ENCODE results near the gene MRPL14.

Gene MRPL14

DNA sequence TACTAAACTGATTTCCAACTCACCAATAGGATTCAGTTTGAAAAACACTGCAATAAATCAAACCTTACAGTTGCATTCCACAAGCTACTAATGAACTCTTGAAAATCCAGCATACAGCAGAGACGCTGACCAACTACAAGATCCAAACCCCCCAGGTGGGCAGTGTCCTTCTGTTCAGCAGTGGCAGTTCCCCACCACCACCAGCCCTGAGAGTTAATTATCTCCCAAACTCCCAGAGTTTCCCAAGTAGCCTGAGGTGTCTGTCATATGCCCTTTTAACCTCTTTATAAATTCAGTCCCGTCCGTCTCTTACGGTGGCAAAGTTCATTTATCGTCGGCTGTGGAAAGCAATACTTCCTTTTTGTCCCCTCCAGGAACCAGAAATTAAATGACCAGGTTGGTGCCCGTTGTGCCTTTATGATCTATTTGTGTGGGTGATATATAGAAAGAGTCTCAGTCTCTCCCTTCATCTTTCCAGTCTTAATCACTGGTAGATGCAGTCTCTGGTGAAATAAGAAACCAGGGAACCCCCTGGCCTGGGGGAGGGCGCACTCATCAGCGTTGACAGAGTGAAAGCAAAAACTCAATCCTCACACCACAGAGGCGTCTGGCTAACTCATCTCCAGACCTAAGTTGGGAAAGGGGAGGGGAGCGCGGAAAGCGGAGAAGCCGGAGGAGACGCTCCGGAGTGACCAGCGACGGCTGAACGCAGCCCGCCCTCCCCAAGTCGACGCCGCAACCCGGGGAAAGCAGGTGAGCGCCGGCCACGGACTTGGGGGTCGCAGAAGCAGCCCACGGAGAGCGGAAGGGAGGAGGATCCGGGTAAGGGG lies 717 bp downstream of the MRPL14 start:
- in situ Hi-C loops (cut with HindIII; ENCODE audit: low sequenced_read_pairs) = no loop called here

DNA sequence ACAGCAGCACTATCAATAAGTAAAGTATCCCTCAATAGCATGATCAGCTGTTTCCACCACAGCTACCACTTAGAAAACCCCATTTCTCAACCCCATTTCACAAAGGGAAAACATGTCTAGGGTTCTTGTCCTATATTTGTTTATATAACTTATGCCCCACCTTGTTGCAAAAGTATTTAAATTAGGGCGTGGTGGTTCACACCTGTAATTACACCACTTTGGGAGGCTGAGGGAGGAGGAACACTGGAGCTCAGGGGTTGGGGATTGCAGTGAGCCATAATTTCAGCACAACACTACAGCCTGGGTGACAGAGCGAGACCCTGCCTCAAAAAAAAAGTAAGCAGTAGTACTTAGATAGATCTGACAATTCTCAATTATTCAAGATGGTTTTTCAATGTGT lies 3.7 kb downstream of the MRPL14 start:
- in situ Hi-C loops (cut with HindIII; ENCODE audit: low sequenced_read_pairs) = loop anchor here (25.0 kb wide), 1 partner anchor 114 kb away; the partner anchor contains the start of gene HSP90AB1

DNA sequence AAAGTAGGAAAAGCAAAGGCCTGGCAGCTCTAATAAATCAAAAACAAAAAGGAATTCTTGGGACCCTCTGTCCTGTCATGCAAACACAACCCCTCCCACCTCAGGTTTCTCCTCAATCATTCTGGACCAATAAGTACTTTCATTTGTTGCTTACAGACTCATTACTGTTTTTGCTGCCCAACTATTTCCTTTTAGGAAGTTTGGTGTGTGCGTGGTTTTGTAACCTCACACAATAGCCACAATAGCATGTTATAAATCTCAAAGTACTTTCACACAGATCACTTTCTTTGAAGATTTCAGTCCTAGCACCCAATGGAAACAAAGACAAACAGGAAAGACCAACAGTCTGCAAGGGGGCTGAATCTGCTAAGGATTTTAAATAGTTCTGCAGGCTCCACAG lies 4.5 kb downstream of the MRPL14 start:
- in situ Hi-C loops (cut with HindIII; ENCODE audit: low sequenced_read_pairs) = loop anchor here (25.0 kb wide), 1 partner anchor 114 kb away; the partner anchor contains the start of gene HSP90AB1

DNA sequence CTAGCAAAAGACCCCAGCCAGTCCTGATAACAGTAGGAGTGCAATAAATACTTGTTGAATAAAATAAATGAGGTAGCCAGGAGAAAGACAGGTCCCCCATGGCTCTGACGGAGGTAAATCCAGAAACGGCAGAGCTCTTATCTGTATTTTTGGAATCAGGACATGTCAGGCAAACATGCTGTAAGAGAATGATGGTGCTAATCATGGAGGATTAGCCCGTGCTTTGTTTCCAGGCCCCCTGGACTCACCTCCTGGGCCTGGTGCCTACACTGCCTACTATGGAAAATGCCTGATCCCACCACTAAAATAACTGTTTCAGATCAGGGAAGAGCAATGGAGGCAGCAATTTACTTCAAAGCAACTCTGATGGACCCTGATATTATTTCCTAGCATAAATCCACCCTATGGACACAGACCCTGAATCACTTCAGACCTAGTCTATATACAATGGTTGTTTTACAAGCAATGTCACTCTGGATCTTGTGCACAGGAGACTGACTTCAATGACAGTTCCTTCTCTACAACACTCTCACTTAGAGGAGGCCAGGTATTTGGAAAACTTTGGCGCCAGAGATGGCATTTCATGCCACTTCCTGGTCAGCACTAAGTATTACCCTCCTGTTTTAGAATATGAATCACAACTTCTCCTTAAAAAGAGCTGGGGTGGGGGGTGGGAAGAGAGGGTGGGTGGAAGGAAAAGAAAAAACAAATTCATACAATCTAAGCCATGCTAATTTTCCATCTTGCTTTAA lies 6.4 kb downstream of the MRPL14 start:
- in situ Hi-C loops (cut with HindIII; ENCODE audit: low sequenced_read_pairs) = loop anchor here (25.0 kb wide), 1 partner anchor 116 kb away; the partner anchor contains the start of gene HSP90AB1

DNA sequence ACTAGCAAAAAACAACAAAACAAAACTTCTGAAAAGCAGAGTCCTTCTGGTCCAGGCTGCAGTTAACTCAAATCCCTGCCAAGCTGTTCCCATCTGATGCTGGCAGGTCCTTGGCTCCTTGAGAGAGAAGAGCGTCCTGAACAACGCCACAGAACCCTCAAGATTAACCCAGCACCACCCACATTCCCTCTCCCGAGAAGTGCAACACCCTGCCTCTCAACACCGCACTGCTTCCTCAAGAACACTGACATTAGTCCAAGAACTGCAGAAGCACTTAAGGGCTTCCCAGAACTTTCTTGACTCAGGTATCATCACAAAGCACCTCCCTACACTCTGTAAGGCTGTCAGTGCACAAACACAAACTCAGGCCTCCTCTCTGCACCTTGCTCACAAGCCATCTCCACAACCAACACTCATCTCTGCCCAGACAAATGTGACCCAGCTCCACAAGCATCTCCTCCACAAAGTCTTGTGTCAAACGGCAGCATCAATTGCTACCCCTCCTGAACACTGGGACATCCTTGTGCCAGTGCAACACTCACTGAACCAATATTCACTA lies 7.5 kb downstream of the MRPL14 start:
- in situ Hi-C loops (cut with HindIII; ENCODE audit: low sequenced_read_pairs) = loop anchor here (25.0 kb wide), 1 partner anchor 118 kb away; the partner anchor contains the start of gene HSP90AB1

DNA sequence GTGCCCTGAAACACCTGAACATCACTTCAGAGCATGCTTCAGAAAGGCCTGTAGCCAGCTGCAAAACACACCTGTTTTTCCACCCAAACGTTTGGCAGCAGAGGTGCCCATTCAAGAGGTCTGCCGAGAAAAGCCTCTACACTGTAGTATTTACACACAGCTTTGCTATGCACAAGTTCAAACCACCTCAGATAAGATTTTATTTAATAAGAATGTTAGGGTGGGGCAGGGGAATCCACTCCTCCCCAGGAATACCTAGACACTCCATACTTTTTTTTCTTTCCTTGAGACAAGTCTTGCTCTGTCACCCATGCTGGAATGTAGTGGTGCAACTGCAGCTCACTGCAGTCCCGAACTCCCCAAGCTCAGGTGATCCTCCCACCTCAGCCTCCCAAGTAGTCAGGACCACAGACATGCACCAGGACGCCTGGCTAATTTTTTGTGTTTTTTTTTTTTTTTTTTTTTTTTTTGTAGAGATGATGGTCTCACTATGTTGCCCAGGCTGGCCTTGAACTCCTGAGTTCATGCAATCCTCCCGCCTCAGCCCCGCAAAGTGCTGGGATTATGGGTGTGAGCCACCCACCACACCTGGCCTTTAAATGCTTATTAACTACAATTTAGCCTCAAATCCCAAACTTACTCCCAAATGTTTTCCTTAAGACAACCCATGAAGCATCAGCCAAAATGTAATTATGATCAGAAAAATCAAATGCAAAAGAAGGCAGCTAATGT lies 9.7 kb downstream of the MRPL14 start:
- in situ Hi-C loops (cut with HindIII; ENCODE audit: low sequenced_read_pairs) = loop anchor here (25.0 kb wide), 1 partner anchor 120 kb away; the partner anchor contains the start of gene HSP90AB1

DNA sequence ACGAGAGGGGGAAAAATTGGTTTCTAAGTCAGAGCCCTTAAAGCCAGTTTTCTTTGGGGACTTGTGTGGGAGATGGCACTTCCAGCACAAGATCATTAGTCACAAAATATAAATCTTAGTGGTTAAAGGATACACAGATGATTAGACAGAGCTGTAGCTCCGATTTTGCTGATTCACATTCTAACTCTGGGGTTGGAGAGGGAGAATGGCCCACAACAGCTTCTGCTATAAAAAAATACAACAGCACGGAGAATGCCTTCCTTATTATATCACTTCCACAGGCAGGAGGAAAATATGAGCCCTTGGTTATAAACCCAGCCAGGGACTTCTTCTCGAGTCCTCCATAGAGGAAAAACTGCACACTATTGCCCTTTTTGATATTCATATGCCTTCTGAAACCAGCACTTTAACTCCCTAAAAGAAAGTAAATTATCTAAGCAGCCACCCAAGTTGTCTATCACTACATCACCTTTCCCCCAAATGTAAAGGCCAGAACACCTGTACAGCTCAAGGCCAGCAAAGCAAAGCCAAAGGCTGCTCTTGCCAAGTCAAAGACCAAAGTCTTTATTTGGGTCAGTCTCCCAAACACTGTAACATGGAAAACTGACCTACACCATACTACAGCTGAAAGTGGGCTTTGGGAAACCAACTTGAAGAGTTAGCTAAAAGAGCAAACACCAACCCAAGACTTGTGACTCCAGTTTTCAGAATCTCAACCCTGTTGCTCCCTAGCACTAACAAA lies 10.4 kb downstream of the MRPL14 start:
- in situ Hi-C loops (cut with HindIII; ENCODE audit: low sequenced_read_pairs) = loop anchor here (25.0 kb wide), 1 partner anchor 120 kb away; the partner anchor contains the start of gene HSP90AB1

DNA sequence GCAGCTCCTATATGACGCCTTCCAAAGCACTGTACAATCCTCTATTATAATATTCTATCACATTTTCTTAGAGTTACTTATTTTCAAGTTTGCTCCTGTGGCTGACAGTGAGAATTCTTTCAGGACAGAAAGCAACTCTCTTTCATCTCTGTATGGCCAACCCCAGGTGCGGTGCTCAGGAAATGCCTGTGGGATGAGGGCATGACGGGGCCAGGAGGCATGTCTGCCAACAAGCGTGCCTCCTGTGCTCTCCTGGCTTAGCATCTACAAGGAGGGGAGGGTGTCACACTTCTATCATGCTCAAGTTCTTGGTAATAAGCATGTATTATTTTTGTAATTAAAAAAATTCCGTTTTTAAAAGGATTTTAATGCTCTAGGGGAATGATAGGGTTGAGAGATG lies 11.4 kb downstream of the MRPL14 start:
- in situ Hi-C loops (cut with HindIII; ENCODE audit: low sequenced_read_pairs) = loop anchor here (25.0 kb wide), 1 partner anchor 121 kb away; the partner anchor contains the start of gene HSP90AB1

DNA sequence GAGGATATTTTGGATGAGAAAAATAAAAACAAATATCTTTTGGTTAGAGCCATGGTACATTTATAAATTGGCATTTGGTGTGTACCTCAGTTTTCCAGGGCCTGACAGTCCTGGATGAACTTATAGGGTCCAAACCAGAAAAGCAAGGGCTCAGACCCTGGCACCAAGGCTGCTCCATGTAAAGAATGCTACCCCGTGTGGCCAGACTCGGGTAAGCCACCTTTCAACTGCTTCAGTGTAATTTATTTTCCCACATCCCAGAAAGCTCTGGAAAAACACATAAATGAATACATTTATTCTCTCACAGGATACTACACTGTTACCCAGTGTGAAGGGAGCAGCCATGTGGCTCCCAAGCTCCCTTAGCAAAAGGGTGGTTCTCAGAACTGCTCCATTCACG lies 13.8 kb downstream of the MRPL14 start:
- in situ Hi-C loops (cut with HindIII; ENCODE audit: low sequenced_read_pairs) = loop anchor here (25.0 kb wide), 1 partner anchor 124 kb away; the partner anchor contains the start of gene HSP90AB1

DNA sequence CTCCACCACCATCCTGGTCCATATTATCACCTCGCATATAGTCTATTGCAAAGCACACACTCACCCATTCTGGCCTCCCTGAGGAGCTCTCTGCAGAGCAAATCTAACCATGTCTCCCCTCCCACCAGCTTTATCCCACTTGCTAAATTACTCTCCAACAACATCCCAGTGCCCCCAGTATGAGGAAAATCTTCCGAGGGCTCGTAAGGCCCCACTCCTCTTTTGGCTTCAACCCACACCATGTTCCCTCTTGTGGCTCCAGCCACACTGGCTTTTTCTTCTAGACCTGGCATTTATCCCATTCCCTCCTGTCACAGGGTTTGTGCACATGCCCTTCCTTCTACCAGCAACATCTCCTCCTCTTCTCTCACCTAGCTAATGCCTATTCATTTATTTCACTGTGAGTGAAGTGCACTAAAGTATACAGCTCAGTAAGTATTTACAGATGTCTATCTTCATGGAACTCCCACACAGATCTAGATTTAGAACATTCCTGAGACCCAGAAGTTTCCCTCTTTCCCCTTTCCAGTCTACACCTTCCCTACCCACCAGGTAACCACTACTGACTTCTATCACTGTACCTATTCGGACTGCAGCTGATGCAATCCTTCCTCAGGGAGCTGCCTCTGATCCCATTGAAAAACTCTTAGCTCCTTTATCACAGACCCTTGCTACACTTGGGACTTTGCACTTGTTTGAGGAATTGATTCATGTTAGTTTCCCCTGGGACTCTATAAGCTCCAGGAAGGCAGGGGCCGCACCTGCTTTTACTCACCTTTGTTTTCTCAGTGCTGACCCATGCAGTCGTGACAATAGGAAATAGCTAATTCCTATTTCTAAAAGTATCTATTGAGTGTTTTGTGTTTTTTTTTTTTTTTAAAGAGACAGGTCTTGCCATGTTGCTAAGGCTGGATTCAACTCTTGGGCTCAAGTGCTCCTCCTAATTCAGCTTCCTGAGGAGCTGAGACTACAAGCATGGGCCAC lies 15.5 kb downstream of the MRPL14 start:
- in situ Hi-C loops (cut with HindIII; ENCODE audit: low sequenced_read_pairs) = loop anchor here (25.0 kb wide), 1 partner anchor 126 kb away; the partner anchor contains the start of gene HSP90AB1

DNA sequence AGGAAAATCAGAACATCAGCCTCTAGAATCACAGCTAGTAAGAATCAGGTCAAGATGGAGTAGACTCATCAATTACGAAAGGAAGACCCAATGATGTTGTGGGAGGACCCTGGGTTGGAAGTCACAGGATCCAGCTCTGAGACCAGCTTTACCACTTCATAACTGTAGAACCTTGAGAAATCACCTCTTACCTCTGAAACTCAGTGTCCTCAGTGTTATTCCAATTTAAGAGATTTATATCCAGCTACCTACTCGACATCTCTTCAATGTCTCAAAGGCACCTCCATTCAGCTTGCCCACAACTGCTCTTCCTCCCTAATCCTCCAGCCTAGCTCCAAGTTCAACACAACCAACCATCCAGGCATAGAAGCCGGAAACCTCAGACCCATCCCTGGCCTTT lies 16.3 kb downstream of the MRPL14 start:
- in situ Hi-C loops (cut with HindIII; ENCODE audit: low sequenced_read_pairs) = loop anchor here (25.0 kb wide), 1 partner anchor 126 kb away; the partner anchor contains the start of gene HSP90AB1

DNA sequence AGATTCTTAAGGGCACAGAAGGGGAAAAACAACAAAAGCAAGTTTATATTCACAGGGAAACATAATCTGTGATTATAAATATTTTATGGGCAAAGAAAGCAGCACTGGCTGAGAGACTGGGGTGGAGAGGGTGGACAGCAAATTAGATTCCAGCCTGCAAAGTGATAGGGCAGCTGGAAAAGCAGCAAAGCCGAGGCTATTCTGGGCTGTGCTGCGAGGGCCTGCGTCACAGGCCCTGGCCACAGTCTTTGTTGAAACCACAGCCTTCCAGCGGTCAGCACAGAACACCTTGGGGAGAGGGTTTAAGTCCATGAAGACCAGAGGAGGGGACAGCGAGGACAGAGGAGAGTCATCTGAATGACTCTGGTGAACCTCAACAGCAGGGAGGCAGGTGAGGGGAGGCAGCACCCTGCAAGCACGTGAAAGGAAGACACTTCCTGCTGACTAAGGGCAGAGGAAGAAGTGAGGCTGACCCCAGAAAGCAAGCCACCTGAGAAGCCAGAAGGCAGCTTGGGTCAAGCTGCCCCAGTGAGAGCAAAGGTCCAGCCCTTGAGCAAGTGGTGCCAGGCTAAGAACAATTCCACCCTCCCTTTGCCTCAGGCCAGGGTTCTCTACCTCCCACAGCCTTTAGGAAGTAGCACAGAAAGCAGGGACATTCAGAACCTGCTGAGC lies 17.1 kb downstream of the MRPL14 start:
- in situ Hi-C loops (cut with HindIII; ENCODE audit: low sequenced_read_pairs) = loop anchor here (25.0 kb wide), 1 partner anchor 127 kb away; the partner anchor contains the start of gene HSP90AB1

DNA sequence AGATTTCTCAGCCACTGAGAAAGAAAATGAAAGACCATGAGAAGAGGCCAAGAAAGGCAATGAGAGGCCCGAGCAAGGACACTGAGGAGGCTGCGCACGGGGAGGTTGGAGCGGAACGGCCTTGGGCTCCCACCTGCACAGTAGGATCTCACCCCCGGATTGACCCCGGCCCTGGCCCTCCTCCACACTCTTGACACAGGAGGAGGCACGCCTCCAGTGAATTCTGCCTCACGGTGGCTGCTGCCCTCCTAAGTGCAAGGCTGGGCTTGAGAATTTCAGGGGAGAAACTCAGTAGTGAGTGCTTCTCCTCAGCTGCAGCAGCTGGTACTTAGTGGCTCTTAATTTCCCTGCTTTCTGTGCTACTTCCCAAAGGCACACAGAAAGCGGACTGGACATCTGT lies 18.0 kb downstream of the MRPL14 start:
- in situ Hi-C loops (cut with HindIII; ENCODE audit: low sequenced_read_pairs) = loop anchor here (25.0 kb wide), 1 partner anchor 128 kb away; the partner anchor contains the start of gene HSP90AB1

DNA sequence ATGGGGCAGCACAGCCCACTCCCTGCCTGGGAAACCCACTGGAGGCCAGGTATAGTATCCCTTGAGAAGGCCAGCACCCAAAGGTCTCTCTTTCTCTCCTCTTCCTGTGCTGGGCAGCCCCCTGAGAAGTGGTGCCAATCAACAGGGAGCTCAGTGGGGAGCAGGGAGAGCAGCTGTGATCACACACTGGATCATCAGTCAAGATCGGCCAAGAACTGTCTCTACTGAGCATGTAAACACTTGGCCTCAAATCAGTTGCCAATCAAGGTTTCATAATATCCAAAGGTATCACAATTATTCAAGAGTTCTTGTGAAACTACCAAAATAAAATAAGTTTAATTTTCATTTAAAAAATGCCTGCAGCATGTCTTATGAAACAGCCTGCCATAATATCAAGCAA lies 18.8 kb downstream of the MRPL14 start:
- in situ Hi-C loops (cut with HindIII; ENCODE audit: low sequenced_read_pairs) = loop anchor here (25.0 kb wide), 1 partner anchor 129 kb away; the partner anchor contains the start of gene HSP90AB1

DNA sequence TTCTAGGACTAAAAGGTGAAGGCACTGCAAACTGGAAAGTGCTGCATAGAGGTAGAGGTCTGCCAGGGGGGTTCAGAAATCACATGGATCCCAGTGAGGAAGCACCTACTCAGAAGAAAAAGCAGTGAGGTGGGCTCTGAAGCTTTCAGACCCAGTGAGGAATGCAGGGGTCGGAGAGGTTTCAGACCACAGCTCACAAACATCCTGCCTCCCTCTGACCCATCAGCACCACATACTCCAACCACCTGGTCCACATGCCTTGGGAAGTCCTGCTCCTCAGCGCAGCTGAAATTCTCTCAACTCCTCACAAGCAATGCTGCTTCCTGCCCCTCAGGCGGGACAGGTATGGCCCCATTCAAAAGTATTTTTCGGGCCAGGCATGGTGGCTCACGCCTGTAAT lies 20.2 kb downstream of the MRPL14 start:
- in situ Hi-C loops (cut with HindIII; ENCODE audit: low sequenced_read_pairs) = loop anchor here (25.0 kb wide), 1 partner anchor 130 kb away; the partner anchor contains the start of gene HSP90AB1

DNA sequence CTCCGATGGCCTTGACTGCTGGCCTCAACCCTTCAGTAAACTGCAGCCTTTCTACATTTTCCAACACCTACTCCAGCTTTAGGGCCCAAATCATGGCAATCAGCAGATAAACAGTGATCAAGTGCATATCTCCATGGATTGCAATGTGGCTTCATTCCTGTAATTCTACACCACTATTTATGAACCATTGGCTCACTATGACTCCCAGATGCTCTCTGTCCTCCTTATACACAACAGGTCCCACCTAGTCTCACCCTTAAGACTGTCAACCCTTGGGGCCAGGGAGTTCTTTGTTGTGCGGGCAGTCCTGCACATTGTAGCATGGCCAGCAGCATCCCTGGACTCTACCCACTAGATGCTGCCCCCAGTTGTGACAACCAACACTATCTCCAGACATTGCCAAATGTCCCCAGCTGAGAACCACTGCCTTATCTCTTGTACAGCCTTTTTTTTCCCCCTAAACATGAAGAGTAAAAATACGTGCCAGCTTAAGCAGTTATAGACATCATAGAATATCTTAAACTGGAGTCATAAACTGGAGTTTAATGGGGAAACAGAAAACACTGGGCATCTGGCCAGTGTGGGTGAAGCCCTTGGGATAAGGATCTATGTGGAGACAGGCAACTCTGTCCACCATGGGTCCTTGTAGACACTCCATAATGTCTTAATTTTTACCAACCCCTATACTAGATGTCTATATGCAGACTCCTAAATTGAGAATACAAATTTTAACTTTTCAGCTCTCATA lies 21.1 kb downstream of the MRPL14 start:
- in situ Hi-C loops (cut with HindIII; ENCODE audit: low sequenced_read_pairs) = loop anchor here (25.0 kb wide), 1 partner anchor 131 kb away; the partner anchor contains the start of gene HSP90AB1

DNA sequence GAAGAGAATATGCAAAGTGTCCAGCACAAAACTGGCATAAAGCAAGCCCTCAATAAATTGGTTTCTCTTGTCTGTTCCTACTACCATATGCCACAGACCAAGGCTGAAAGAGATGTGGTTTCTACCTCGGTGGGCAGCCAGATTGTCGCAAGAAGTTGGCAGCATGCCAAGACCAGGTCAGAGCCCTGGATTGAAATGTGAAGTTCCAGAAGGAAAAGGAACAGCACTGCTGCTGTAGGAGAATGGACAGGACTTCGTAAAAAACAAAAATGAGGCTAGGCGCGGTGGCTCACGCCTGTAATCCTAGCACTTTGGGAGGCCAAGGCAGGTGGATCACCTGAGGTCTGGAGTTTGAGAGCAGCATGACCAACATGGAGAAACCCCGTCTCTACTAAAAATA lies 22.1 kb downstream of the MRPL14 start:
- in situ Hi-C loops (cut with HindIII; ENCODE audit: low sequenced_read_pairs) = loop anchor here (25.0 kb wide), 1 partner anchor 132 kb away; the partner anchor contains the start of gene HSP90AB1
